ENCODE measurements around the gene GNGT2. TPM values are rescaled to one million over a fixed set of nuclear protein-coding genes. Genes with fewer than 3 reads are reported as not detected.

The GNGT2 gene
- polyA plus RNA-seq, 3 donors from 2014 or later: 110 to 238 (median 131) TPM

- H3K4me3 Mint-ChIP-seq: peak overlapping the region; percentile 85 to 90 (median 88)
- H3K27ac Mint-ChIP-seq: peak overlapping the region; percentile 82 to 96 (median 90)
- H3K36me3 Mint-ChIP-seq: peaks cover 4 to 17% (median 10%) of the 10 kb centered on the region in 3 donors
- peaks cover 11 to 28% (median 26%) of the 10 kb centered on the region in 3 donors for H3K27me3 Mint-ChIP-seq (ENCODE audit: low read depth in 3 of 3)
- no peaks in the 10 kb centered on the region for H3K9me3 Mint-ChIP-seq
- DNase-seq: no peak
- peaks cover 68 to 79% of the 10 kb centered on the region in 2 donors for H3K4me1 Mint-ChIP-seq
Observed at GRCh38 chr17:49224997-49225337, 14.6 kb upstream of the GNGT2 start.

- DNase-seq: peak; percentile 83 to 86 (median 86)
- Mint-ChIP-seq H3K36me3 (peaks cover 6 to 17% (median 10%) of the 10 kb centered on the region in 3 donors), H3K27ac (peak overlapping the region; percentile 82 to 96 (median 91)), H3K27me3 (ENCODE audit: low read depth in 3 of 3) (peaks cover 12 to 27% (median 25%) of the 10 kb centered on the region in 3 donors), H3K4me3 (peak overlapping the region; percentile 85 to 90 (median 88)), H3K9me3 (no peaks in the 10 kb centered on the region), H3K4me1 (peaks cover 70 to 81% of the 10 kb centered on the region in 2 donors)
Observed at GRCh38 chr17:49224198-49224996, 14.0 kb upstream of the GNGT2 start.

GRCh38 chr17:49223517-49224197, 13.3 kb upstream of the GNGT2 start:
- H3K4me3 Mint-ChIP-seq: peak overlapping the region; percentile 85 to 90 (median 88)
- peaks cover 8 to 21% (median 10%) of the 10 kb centered on the region in 3 donors for H3K36me3 Mint-ChIP-seq
- H3K27me3 Mint-ChIP-seq (ENCODE audit: low read depth in 3 of 3): peaks cover 19 to 34% (median 27%) of the 10 kb centered on the region in 3 donors
- peaks cover 71 to 82% of the 10 kb centered on the region in 2 donors for H3K4me1 Mint-ChIP-seq
- peak overlapping the region; percentile 77 to 96 (median 89) for H3K27ac Mint-ChIP-seq
- DNase-seq: peak; percentile 63 to 67 (median 64)
- no peaks in the 10 kb centered on the region for H3K9me3 Mint-ChIP-seq

GRCh38 chr17:49223168-49223516, 12.8 kb upstream of the GNGT2 start:
- Mint-ChIP-seq H3K4me3 (peak overlapping the region; percentile 85 to 90 (median 88)), H3K27ac (peak overlapping the region; percentile 77 to 96 (median 89)), H3K36me3 (peaks cover 10 to 24% (median 13%) of the 10 kb centered on the region in 3 donors), H3K9me3 (no peaks in the 10 kb centered on the region), H3K27me3 (ENCODE audit: low read depth in 3 of 3) (peaks cover 21 to 34% (median 30%) of the 10 kb centered on the region in 3 donors), H3K4me1 (peaks cover 76 to 85% of the 10 kb centered on the region in 2 donors)
- no peak for DNase-seq

GRCh38 chr17:49219987-49220386, 9.6 kb upstream of the GNGT2 start:
- Mint-ChIP-seq H3K36me3 (peaks cover 24 to 39% (median 28%) of the 10 kb centered on the region in 3 donors), H3K27me3 (ENCODE audit: low read depth in 3 of 3) (peaks cover 33 to 52% (median 34%) of the 10 kb centered on the region in 3 donors), H3K4me3 (peak overlapping the region; percentile 81 to 93 (median 91)), H3K27ac (peak overlapping the region; percentile 96 to 100 (median 100)), H3K9me3 (no peaks in the 10 kb centered on the region), H3K4me1 (peaks cover 80 to 83% of the 10 kb centered on the region in 2 donors)
- DNase-seq: no peak

GRCh38 chr17:49218941-49219913, 8.9 kb upstream of the GNGT2 start:
- peaks cover 34 to 48% (median 35%) of the 10 kb centered on the region in 3 donors for H3K27me3 Mint-ChIP-seq (ENCODE audit: low read depth in 3 of 3)
- peak overlapping the region; percentile 96 to 100 (median 100) for H3K27ac Mint-ChIP-seq
- H3K4me3 Mint-ChIP-seq: peak overlapping the region; percentile 81 to 93 (median 91)
- no peaks in the 10 kb centered on the region for H3K9me3 Mint-ChIP-seq
- peak; percentile 86 to 90 (median 88) for DNase-seq
- peaks cover 28 to 41% (median 33%) of the 10 kb centered on the region in 3 donors for H3K36me3 Mint-ChIP-seq
- peaks cover 82 to 84% of the 10 kb centered on the region in 2 donors for H3K4me1 Mint-ChIP-seq

GRCh38 chr17:49217651-49218413, 7.5 kb upstream of the GNGT2 start:
- peak; percentile 94 to 96 (median 94) for DNase-seq
- Mint-ChIP-seq H3K9me3 (no peaks in the 10 kb centered on the region), H3K36me3 (peaks cover 33 to 47% (median 35%) of the 10 kb centered on the region in 3 donors), H3K27me3 (ENCODE audit: low read depth in 3 of 3) (peaks cover 25 to 38% (median 31%) of the 10 kb centered on the region in 3 donors), H3K4me1 (peaks cover 82 to 87% of the 10 kb centered on the region in 2 donors), H3K4me3 (peak overlapping the region; percentile 81 to 93 (median 91)), H3K27ac (peak overlapping the region; percentile 96 to 100 (median 100))

GRCh38 chr17:49216953-49217650, 6.7 kb upstream of the GNGT2 start:
- Mint-ChIP-seq H3K4me1 (peaks cover 82 to 87% of the 10 kb centered on the region in 2 donors), H3K27me3 (ENCODE audit: low read depth in 3 of 3) (peaks cover 25 to 37% (median 31%) of the 10 kb centered on the region in 3 donors), H3K36me3 (peaks cover 35 to 45% (median 36%) of the 10 kb centered on the region in 3 donors)

GRCh38 chr17:49216482-49216881, 6.1 kb upstream of the GNGT2 start:
- Mint-ChIP-seq H3K9me3 (no peaks in the 10 kb centered on the region), H3K36me3 (peaks cover 34 to 43% (median 36%) of the 10 kb centered on the region in 3 donors), H3K4me1 (peaks cover 79 to 85% of the 10 kb centered on the region in 2 donors), H3K27me3 (ENCODE audit: low read depth in 3 of 3) (peaks cover 25 to 35% (median 31%) of the 10 kb centered on the region in 3 donors), H3K4me3 (peak overlapping the region; percentile 79 to 87 (median 84)), H3K27ac (peak overlapping the region; percentile 93 to 100 (median 98))
- no peak for DNase-seq

More at GRCh38 chr17:49216953-49217650, 6.7 kb upstream of the GNGT2 start:
- Mint-ChIP-seq H3K27ac (peak overlapping the region; percentile 93 to 100 (median 98)), H3K9me3 (no peaks in the 10 kb centered on the region), H3K4me3 (peak overlapping the region; percentile 81 to 93 (median 87))
- DNase-seq: peak in 2 of 3 donors; percentile 49 to 58

- H3K4me3 Mint-ChIP-seq: peak overlapping the region; percentile 86 to 100 (median 98)
- H3K4me1 Mint-ChIP-seq: peaks cover 86 to 93% of the 10 kb centered on the region in 2 donors
- H3K27me3 Mint-ChIP-seq (ENCODE audit: low read depth in 3 of 3): peaks cover 26 to 40% (median 31%) of the 10 kb centered on the region in 3 donors
- DNase-seq: no peak
- H3K9me3 Mint-ChIP-seq: no peaks in the 10 kb centered on the region
- H3K27ac Mint-ChIP-seq: peak overlapping the region; percentile 93 to 100 (median 96)
- peaks cover 38 to 48% (median 39%) of the 10 kb centered on the region in 3 donors for H3K36me3 Mint-ChIP-seq
Observed at GRCh38 chr17:49214676-49215360, 4.4 kb upstream of the GNGT2 start.

GRCh38 chr17:49213847-49214246, 3.5 kb upstream of the GNGT2 start:
- Mint-ChIP-seq H3K4me3 (peak overlapping the region; percentile 86 to 100 (median 98)), H3K36me3 (peaks cover 35 to 45% (median 38%) of the 10 kb centered on the region in 3 donors), H3K27me3 (ENCODE audit: low read depth in 3 of 3) (peaks cover 19 to 36% (median 24%) of the 10 kb centered on the region in 3 donors), H3K4me1 (peaks cover 86 to 93% of the 10 kb centered on the region in 2 donors), H3K9me3 (no peaks in the 10 kb centered on the region), H3K27ac (peak overlapping the region; percentile 93 to 100 (median 96))
- no peak for DNase-seq

Measured in immature natural killer cell (primary cell).